GM18909 (cell line): Measurements from ENCODE around the gene HYAL4.
"Not testable (repeated sequence)": the region's sequence is repeated elsewhere in the genome, so short reads cannot be mapped to it uniquely, and the experiment has no call there.

ENCODE experiments used
- ATAC-seq: cut with Tn5 transposase; IDR thresholded peaks from one replicate; pipeline ENCODE4 v1.9.1; 2021; ENCODE audit warnings: mild to moderate bottlenecking; ENCODE audit not compliant: unreplicated experiment, poor library complexity

Gene HYAL4

GRCh38 chr7:123888192-123888591, 43.2 kb downstream of the HYAL4 start:
- no peak for ATAC-seq

GRCh38 chr7:123894753-123895152, 49.8 kb downstream of the HYAL4 start:
- ATAC-seq, result not testable (repeated sequence)

- no peak for ATAC-seq
These were observed 56.1 kb downstream of the HYAL4 start for GRCh38 chr7:123901101-123901500.

- no peak for ATAC-seq
These were observed 60.7 kb downstream of the HYAL4 start for GRCh38 chr7:123905714-123906113.

- ATAC-seq, result no peak
These were observed 71.3 kb downstream of the HYAL4 start for GRCh38 chr7:123916240-123916724.

- ATAC-seq, result no peak
These were observed 72.9 kb downstream of the HYAL4 start for GRCh38 chr7:123917878-123918277.

- ATAC-seq, result no peak
These were observed 73.3 kb downstream of the HYAL4 start for GRCh38 chr7:123918309-123918708.

GRCh38 chr7:123923599-123923998, 78.6 kb downstream of the HYAL4 start:
- no peak for ATAC-seq

GRCh38 chr7:123924941-123925340, 80.0 kb downstream of the HYAL4 start, which contains the start of gene SPAM1:
TSS of gene SPAM1 (plus strand) at chr7:123925241. CDS start at chr7:123953571, 28,330 bp downstream.
- no peak for ATAC-seq
